Endodermal cell (in vitro differentiated cells): ENCODE results near the gene AMACR. TPM values are rescaled to one million over a fixed set of nuclear protein-coding genes. Genes with fewer than 3 reads are reported as not detected.

ENCODE experiments used
- DNase-seq: peaks from one replicate; pipeline ENCODE4 v3.0.0-alpha.2; 2017
- H3K27ac ChIP-seq: 2 replicates; pipeline ENCODE4 v1.5.1; 2013; ENCODE audit warnings: mild to moderate bottlenecking, low read depth, low read length, moderate library complexity
- H3K27me3 ChIP-seq: 2 replicates; pipeline ENCODE4 v1.6.1; 2013; ENCODE audit warnings: mild to moderate bottlenecking, low read length, moderate library complexity; ENCODE audit not compliant: insufficient read depth, control insufficient read depth, poor library complexity, severe bottlenecking
- H3K36me3 ChIP-seq: 2 replicates; pipeline ENCODE4 v1.7.0; 2013; ENCODE audit warnings: mild to moderate bottlenecking, low read length, moderate library complexity; ENCODE audit not compliant: control insufficient read depth, insufficient read depth
- H3K4me1 ChIP-seq: one replicate; pipeline ENCODE4 v1.7.0; 2013; ENCODE audit warnings: low read length; ENCODE audit not compliant: control insufficient read depth, insufficient read depth
- H3K4me3 ChIP-seq: 2 replicates; pipeline ENCODE4 v1.5.1; 2013; ENCODE audit warnings: mild to moderate bottlenecking, low read length, moderate library complexity
- H3K9ac ChIP-seq: 2 replicates; pipeline ENCODE4 v1.6.1; 2013; ENCODE audit warnings: mild to moderate bottlenecking, low read length, moderate library complexity; ENCODE audit not compliant: poor library complexity, severe bottlenecking; ENCODE audit errors: extremely low read depth
- H3K9me3 ChIP-seq: 2 replicates; pipeline ENCODE4 v1.6.1; 2013; ENCODE audit warnings: mild to moderate bottlenecking, low read length, moderate library complexity; ENCODE audit not compliant: control insufficient read depth
- H3K27ac Mint-ChIP-seq: 2 replicates; pipeline ENCODE4 v1.8.0; 2020; ENCODE audit warnings: mixed read lengths
- H3K27me3 Mint-ChIP-seq: 2 replicates; pipeline ENCODE4 v1.8.0; 2021; ENCODE audit warnings: mild to moderate bottlenecking, mixed read lengths; ENCODE audit not compliant: insufficient read depth
- H3K36me3 Mint-ChIP-seq: 2 replicates; pipeline ENCODE4 v1.8.0; 2020; ENCODE audit warnings: low read depth, mixed read lengths
- H3K4me1 Mint-ChIP-seq: 2 replicates; pipeline ENCODE4 v1.8.0; 2020; ENCODE audit warnings: mixed read lengths
- H3K4me3 Mint-ChIP-seq: 2 replicates; pipeline ENCODE4 v1.8.0; 2020; ENCODE audit warnings: mild to moderate bottlenecking, moderate library complexity, mixed read lengths
- H3K9me3 Mint-ChIP-seq: 2 replicates; pipeline ENCODE4 v1.8.0; 2020; ENCODE audit warnings: mild to moderate bottlenecking, mixed read lengths
- WGBS, 2 experiments: methylation state at CpG; one replicate each; pipeline versions ENCODE4 v1.1.5 to v1.1.7; 2013; ENCODE audit warnings: missing lambda C conversion rate in 2 of 2, mixed read lengths in 1 of 2; ENCODE audit not compliant: insufficient coverage in 1 of 2, insufficient read length in 1 of 2; 5-methylcytosine and 5-hydroxymethylcytosine counted together
- total RNA-seq, 2 donors: library from RNA; stranded (reverse); fragmentation: NEBNext Ultra II Directional in 1 of 2; extraction: Animal tissue kit (Norgen Biotek cat#: 25700) in 1 of 2; gene quantifications; 2 replicates in 1 of 2; 3 replicates in 1 of 2; pipeline ENCODE4 v1.2.1, GENCODE V29; 2021
- TF ChIP-seq, protein P1 (sequence below): fragments of 200-600 bp; sonication (generic); conservative IDR thresholded peaks from 2 replicates; pipeline ENCODE4 v1.5.0; 2021; ENCODE audit warnings: antibody characterized with exemption, mild to moderate bottlenecking

The AMACR gene
- total RNA-seq, 2 donors from 2014 or later: 12.4 to 16.8 TPM

DNA sequence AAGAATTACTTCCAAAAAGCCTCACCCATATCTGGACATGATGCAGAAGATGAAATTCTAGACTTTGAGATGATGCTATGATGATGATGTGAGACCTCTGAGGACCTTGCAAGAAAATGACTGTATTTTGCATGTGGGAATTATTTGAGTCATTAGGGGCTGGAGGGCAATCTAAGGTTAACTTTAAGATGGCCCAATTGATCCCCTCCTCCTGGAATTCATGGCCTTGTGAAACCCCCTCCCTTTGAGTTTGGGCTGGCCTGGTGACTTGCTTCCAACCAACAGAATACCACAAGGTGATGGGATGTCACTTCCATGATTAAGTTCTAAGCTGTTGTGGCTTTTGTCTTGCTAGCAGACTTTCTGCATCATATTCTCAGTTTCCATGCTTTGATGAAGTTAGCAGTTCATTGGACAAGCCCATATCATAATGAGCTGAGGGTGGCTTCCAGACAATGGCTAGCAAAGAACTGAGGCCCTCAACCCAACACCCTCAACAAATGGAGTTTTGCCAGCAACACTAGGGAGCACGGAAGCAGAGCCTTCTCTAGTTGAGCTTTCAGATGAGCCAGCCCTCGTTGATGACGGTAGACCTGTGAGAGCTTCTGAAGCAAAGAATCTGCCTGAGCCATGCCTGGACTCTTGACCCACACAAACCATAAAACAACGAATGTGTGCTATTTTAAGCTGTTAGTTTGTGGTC is 7.4 kb upstream of the AMACR start:
- H3K9me3 Mint-ChIP-seq: no peaks in the 10 kb centered on the region

DNA sequence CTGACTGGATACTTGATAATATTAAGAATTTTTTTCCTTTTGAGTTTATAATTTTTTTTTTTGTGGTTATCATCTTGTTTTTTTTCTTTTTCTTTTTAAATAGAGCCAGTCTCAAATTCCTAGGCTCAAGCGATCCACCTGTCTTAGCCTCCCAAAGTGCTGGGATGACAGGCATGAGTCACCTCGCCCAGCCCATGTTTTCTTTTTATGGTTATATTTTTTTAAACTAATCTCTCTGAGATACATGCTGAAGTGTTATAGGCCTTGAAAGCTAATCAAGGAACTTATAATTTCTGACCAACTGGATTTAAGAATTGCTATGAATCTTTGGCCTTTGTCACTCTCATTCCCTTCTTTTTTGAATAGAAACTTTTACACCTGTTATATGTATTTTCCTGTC is 6.8 kb upstream of the AMACR start:
- Mint-ChIP-seq H3K36me3 (no peaks in the 10 kb centered on the region), H3K27ac (no peak overlapping the region), H3K4me3 (no peak overlapping the region), H3K4me1 (no peaks in the 10 kb centered on the region), H3K27me3 (no peaks in the 10 kb centered on the region), H3K9me3 (no peaks in the 10 kb centered on the region)
- WGBS, 2 experiments: 60 to 88% methylated on average over 1 to 2 of the region's 2 CpGs
- H3K9ac ChIP-seq: no peak overlapping the region
- H3K4me3 ChIP-seq: no peak overlapping the region
- no peak overlapping the region for H3K27ac ChIP-seq
- DNase-seq: no peak
- H3K36me3 ChIP-seq: no peaks in the 10 kb centered on the region
- no peaks in the 10 kb centered on the region for H3K27me3 ChIP-seq
- TF ChIP-seq, protein P1, sequence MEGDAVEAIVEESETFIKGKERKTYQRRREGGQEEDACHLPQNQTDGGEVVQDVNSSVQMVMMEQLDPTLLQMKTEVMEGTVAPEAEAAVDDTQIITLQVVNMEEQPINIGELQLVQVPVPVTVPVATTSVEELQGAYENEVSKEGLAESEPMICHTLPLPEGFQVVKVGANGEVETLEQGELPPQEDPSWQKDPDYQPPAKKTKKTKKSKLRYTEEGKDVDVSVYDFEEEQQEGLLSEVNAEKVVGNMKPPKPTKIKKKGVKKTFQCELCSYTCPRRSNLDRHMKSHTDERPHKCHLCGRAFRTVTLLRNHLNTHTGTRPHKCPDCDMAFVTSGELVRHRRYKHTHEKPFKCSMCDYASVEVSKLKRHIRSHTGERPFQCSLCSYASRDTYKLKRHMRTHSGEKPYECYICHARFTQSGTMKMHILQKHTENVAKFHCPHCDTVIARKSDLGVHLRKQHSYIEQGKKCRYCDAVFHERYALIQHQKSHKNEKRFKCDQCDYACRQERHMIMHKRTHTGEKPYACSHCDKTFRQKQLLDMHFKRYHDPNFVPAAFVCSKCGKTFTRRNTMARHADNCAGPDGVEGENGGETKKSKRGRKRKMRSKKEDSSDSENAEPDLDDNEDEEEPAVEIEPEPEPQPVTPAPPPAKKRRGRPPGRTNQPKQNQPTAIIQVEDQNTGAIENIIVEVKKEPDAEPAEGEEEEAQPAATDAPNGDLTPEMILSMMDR: no peak
- no peaks in the 10 kb centered on the region for H3K4me1 ChIP-seq
- no peaks in the 10 kb centered on the region for H3K9me3 ChIP-seq

More for the DNA sequence above, 7.4 kb upstream of the AMACR start:
- WGBS, 2 experiments: 93% methylated on average over 2 to 4 of the region's 4 CpGs
- H3K4me3 Mint-ChIP-seq: no peak overlapping the region
- DNase-seq: no peak
- no peak overlapping the region for H3K4me3 ChIP-seq
- no peak overlapping the region for H3K27ac Mint-ChIP-seq
- H3K9ac ChIP-seq: no peak overlapping the region
- H3K27ac ChIP-seq: no peak overlapping the region
- H3K4me1 ChIP-seq: no peaks in the 10 kb centered on the region
- no peaks in the 10 kb centered on the region for H3K9me3 ChIP-seq
- H3K4me1 Mint-ChIP-seq: no peaks in the 10 kb centered on the region
- TF ChIP-seq, protein P1: no peak
- H3K36me3 Mint-ChIP-seq: peaks cover 3% of the 10 kb centered on the region
- H3K27me3 Mint-ChIP-seq: no peaks in the 10 kb centered on the region
- H3K36me3 ChIP-seq: no peaks in the 10 kb centered on the region
- no peaks in the 10 kb centered on the region for H3K27me3 ChIP-seq

DNA sequence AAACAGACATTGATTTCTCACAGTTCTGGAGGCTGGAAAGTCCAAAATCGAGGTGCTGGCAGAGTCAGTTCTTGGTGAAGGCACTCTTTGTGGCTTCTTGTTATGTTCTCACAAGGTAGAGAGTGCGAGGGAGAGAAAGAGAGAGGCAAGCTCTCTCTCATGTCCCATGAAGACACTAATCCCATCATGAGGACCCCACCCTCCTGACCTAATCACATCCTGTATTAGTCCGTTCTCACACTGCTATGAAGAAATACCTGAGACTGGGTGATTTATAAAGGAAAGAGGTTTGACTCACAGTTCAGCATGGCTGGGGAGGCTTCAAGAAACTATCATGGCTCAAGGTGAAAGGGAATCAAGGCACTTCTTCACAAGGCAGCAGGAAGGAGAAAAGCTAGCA is 5.7 kb upstream of the AMACR start:
- Histone ChIP-seq H3K9me3 (no peaks in the 10 kb centered on the region), H3K4me3 (no peak overlapping the region), H3K4me1 (no peaks in the 10 kb centered on the region), H3K36me3 (no peaks in the 10 kb centered on the region), H3K27me3 (no peaks in the 10 kb centered on the region), H3K9ac (no peak overlapping the region), H3K27ac (no peak overlapping the region)
- Mint-ChIP-seq H3K27ac (no peak overlapping the region), H3K27me3 (no peaks in the 10 kb centered on the region), H3K4me3 (no peak overlapping the region), H3K36me3 (no peaks in the 10 kb centered on the region), H3K4me1 (peaks cover 7% of the 10 kb centered on the region), H3K9me3 (no peaks in the 10 kb centered on the region)
- TF ChIP-seq, protein P1: no peak
- no peak for DNase-seq
- WGBS, 2 experiments: 93 to 100% methylated on average over 1 to 3 of the region's 3 CpGs
